ENCODE results near the gene SYT15. TPM values are rescaled to one million over a fixed set of nuclear protein-coding genes. Genes with fewer than 3 reads are reported as not detected.

SYT15 gene
- total and polyA plus RNA-seq, 8 donors: 19.3 to 43.1 (median 24.9) TPM

GRCh38 chr10:46549171-46550075 lies 29.5 kb upstream of the SYT15 start:
- no peak for ATAC-seq
- TF ChIP-seq CTCF (IDR thresholded peaks at IDR 0.05): no peak
- intact Hi-C loops (cut with DNase I): no loop called here
- H3K4me1 ChIP-seq: no peaks in the 10 kb centered on the region
- H3K4me3 ChIP-seq: no peak overlapping the region
- no peak overlapping the region for H3K27ac ChIP-seq
- peaks cover 0 to 4% of the 10 kb centered on the region in 2 donors for H3K36me3 ChIP-seq
- H3K9me3 ChIP-seq: no peaks in the 10 kb centered on the region
- H3K27me3 ChIP-seq: peaks cover 0 to 13% of the 10 kb centered on the region in 2 donors
- DNase-seq: peak in 2 of 4 donors; percentile 32 to 86

- TF ChIP-seq CTCF (IDR thresholded peaks at IDR 0.05): no peak
- H3K4me1 ChIP-seq: no peaks in the 10 kb centered on the region
- H3K27me3 ChIP-seq: peaks cover 0 to 21% of the 10 kb centered on the region in 2 donors
- no peaks in the 10 kb centered on the region for H3K9me3 ChIP-seq
- peaks cover 0 to 4% of the 10 kb centered on the region in 2 donors for H3K36me3 ChIP-seq
- no peak overlapping the region for H3K4me3 ChIP-seq
- intact Hi-C loops (cut with DNase I): no loop called here
- H3K27ac ChIP-seq: no peak overlapping the region
- no peak for ATAC-seq
- DNase-seq: peak in 2 of 4 donors; percentile 32 to 86
These were observed 28.7 kb upstream of the SYT15 start for GRCh38 chr10:46550076-46550790.

- intact Hi-C loops (cut with DNase I): no loop called here
- DNase-seq: no peak
These were observed 27.9 kb upstream of the SYT15 start for GRCh38 chr10:46550795-46551700.

More at GRCh38 chr10:46550795-46551700, 27.9 kb upstream of the SYT15 start:
- H3K4me3 ChIP-seq: no peak overlapping the region
- H3K36me3 ChIP-seq: peaks cover 0 to 4% of the 10 kb centered on the region in 2 donors
- no peak for ATAC-seq
- no peaks in the 10 kb centered on the region for H3K9me3 ChIP-seq
- peaks cover 5 to 29% of the 10 kb centered on the region in 2 donors for H3K27me3 ChIP-seq
- peaks cover 0 to 3% of the 10 kb centered on the region in 2 donors for H3K4me1 ChIP-seq
- no peak for TF ChIP-seq CTCF (IDR thresholded peaks at IDR 0.05)
- H3K27ac ChIP-seq: no peak overlapping the region

All from left lung (tissue), 10 donors.